ENCODE measurements around the gene GNAI2.
"Not testable (repeated sequence)": the region's sequence is repeated elsewhere in the genome, so short reads cannot be mapped to it uniquely, and the experiment has no call there.

GNAI2 gene

DNA sequence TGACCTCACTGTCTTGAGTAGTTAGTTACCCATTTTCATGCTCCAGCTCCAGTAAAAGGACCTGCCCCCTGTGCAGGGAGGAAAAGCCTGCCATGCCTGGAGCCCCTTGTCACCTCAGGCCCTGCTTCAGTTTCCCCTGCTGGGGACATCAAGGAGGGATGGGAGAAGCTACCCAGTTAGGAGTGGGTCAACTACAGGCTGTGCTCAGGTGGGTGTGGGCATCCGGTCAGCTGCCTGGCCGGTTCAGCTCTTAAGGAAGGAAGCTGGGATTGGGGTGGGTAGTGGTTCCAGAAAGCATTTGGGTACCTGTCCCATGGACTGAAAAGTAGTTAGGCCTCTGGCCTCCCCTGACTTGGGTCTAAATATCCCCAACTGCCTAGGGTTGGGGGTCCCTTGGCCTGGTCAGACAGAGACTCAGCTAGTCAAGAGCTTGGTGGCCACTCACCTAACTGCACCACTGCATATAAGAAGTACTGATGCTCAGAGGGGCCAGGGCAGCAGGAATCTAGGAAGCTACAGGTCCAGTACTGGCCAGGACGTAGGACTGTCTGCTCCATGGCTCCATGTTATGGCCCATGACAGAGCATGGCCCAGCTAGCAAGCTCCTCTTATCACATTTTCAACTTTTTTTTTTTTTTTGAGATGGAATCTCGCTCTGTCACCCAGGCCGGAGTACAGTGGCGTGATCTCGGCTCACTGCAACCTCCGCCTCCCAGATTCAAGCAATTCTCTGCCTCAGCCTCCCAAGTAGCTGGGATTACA, 43.4 kb downstream of the GNAI2 start:
- DNase-seq: no peak

- not testable (repeated sequence) for DNase-seq
Observed at GRCh38 chr3:50284121-50284520, 48.1 kb downstream of the GNAI2 start.

GRCh38 chr3:50286322-50287227, 50.6 kb downstream of the GNAI2 start:
- no peak for DNase-seq

DNA sequence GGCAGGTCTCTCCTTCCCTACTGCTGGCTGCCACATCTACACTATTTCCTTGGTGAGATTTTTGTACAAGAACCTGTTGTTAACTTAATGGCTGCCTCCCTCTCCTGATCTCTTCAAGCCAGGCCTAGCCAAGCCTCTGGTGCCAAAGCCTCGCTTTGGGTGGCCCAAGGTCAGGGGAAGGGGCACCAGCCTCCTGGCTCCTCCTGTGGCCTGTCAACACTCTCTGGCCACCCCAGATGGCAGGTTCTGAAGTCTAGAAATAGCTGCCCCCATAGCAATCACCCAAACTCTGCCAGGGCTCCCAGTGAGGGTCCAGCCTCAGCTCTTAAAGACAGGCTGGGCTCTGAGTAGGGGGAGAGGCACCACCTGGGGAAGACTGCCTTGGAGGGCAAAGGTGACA, 51.3 kb downstream of the GNAI2 start:
- no peak for DNase-seq

DNA sequence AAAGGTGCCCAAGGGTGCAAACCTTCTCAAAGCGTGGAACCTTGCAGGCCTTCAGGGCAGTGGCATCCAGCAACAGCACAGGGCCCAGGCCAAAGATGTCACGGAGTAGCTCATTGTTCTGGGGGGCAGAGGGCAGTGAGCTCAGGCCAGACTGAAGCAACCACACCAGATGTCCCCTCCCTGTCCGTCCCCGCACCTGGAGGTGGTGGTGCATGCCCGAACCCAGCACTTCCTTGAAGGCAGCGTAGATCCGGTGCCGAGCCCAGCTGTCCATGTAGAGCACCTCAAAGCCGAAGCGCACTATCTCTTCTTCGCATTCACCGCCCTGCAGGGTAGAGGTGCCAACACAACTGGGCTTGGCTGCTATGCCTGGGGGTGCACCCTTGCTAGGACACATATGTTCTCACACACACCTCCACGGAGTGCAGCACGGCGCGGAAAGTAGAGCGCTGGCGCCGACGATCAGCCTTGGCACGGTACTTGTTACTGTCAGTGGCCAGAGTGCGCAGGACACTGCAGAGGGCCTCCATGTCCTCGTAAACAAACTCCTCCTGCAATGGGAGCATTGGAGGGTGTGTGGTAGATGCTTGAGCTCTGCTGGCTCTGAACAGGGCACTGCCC, 52.5 kb downstream of the GNAI2 start:
- no peak for DNase-seq

- no peak for DNase-seq
Observed at GRCh38 chr3:50289130-50289529, 53.1 kb downstream of the GNAI2 start.

DNA sequence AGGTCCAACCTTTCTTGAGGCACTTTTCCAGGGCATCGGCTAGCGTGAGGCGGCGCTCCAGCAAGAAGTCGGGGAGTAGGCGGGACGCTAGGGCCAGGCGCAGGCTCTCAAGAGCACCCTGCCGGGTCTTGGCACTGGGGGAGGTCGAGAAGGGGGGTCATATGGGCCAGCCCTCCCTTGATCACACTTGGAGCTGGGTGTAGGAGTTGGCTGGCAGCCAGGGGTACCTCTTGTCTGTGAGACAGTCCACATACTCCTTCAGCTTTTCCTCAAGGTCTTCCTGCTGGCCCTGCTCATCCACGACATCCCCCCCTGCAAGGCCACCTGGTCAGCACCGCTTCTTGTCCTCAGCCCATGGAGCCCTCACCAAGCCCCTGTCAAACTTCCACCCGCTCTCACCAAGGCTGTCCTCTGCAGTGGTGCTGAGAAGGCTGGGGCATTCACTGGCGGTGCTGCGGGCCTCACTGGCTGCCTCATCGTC, 54.2 kb downstream of the GNAI2 start:
- DNase-seq: no peak

GRCh38 chr3:50292159-50293078, 56.4 kb downstream of the GNAI2 start, which contains the start of gene IFRD2:
IFRD2 (minus strand) TSS chr3:50292429; CDS start chr3:50292274, 155 bp downstream.
- DNase-seq: peak; percentile 96 to 97

DNA sequence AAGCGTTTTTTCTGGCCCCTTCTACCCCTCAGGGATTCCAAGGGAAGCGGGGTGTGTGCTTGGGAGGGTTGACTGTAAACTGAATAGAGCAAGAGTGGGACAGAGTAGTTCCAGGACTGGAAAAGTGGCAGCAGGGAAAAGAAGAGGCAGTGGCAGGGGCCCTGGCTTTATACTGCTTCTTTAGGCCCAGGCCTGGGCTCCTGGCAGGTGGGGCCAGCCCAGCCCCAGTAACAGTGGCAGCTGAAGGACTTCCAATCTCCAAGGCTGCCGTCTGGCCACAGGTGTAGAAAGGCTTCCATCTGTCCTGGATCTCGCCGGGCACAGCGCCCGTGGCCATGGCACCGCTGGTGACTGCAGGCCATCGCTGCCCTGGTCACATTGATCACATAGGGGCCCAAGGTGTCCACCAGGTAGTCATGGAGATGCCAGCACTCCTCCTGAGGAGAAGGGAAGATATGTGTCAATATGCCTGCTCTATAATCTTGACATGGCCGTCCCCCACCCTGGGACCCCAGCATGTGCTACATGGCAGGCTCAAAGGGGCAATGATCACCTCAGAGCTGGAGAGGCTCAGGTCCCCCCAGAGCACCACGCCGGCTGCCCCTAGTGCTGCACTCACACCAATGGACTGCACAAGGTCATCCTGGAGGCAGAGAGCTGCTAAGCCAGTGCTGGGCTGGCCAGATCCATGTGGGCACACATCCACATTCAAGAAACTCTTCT, 57.2 kb downstream of the GNAI2 start:
- no peak for DNase-seq

GRCh38 chr3:50294089-50294488, 58.1 kb downstream of the GNAI2 start:
- DNase-seq: no peak

DNA sequence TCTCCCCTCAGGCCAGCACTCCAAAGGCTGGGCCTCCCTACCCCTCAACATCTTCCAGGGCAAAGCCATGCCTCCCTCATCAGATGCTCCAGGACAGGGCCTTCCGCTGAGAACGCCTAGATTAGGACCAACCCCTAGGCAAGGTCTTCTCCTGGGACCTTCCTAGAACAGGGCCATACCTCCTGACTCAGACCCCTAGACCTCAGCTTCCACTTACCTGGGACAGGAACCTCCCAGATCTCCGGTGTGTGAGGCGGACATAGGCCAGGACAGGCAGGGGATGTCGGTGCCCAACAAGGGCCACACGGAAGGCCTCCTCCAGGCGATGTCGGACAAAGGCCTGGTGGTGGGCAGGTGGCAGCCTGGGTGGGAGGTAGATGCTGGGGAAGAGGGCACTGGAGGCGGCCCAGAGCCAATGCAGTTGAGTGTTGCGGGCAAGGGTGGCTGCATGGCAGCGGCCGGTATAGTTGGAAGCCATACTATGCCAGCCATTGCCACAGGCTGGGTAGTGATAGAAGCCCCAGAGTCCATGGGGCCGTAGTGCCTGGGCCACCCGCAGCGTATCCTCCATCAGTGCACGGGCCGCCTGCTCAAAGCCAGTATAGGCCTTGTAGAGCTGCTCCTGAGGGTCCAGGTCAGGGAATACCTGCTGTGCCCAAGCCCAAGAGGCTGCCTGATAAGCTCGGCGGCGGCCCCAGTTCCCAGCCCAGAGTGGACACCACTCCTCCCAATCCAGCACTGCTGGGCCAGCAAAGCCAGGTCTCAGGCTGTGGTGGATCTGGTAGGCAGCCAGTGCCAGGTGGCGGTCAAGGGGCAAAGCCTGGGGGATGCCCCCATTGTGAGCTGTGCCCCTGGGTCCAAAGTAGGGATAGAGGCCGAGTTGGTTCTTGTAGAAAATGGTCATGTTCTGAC, 58.7 kb downstream of the GNAI2 start:
- DNase-seq: no peak

DNA sequence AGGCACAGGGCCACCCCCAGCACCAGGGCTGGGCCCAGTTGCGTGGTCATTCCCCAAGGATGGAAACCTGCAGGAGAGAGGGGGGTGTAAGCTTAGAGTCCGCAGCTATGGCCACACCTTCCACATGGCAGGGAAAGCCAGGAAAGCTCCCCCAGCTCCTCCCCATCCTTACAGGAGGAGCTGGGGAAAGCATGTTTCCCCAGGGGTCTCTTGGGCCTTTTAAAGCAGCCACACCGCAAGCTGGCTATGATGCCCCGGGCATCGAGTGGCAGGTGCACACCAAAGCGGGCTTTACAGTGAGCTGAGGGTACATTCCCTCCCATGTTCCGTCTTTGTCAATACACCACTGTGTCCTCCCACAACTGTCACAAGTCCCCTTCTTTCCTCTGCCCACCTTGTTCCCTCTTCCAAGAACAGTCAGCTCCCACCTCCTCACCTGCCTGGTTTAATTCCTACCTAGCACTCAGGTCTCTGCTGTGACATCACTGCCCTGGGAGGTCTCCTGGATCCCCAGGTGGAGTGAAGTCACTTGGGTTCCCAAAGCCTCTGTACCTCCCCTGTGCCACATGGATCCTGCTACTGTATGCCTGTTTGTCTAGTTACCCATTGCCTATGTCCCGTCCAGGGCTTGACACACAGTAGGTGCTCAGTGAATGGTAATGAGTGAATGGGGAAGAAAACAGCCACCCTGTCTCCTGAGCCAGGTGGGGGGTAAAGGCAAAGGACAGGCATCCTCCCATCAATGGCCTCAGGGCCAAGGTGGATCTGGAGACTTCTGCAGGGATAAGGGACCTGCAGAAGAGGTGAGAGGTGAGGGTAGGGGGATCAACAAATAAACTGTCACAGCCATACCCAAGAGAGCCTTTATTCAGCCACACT, 59.8 kb downstream of the GNAI2 start:
- DNase-seq: no peak

DNA sequence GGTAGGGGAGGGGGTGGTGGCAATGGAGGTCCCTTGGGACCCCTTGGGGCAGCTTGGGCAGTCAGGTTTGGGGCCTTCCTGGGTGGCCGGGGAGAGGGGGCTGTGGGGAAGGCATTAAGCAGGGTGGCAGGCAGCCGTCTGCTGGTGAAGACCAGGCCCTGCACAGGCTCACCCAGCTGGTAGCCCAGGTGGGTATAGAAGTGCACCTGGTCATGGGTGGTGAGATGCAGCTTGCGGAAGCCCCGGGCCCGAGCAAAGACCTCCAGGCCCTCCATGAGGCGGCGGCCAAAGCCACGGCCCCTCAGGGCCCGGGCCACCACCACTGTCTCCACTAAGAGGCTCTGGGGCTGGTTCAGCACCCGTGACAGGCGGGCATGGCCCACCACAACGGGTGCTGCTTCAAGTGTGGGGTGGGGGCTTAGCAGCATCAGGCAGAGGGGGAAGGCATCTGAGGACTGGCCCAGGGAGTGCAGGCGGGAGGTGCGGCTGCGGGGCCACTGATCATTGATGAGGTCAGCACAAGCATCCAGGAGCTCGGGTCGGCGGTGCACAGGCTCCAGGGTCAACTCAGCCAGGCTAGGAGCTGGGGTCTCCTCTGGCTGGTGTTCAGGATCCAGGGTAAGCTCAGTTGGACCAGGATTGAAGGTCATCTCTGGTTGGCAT, 60.8 kb downstream of the GNAI2 start:
- DNase-seq: no peak

DNA sequence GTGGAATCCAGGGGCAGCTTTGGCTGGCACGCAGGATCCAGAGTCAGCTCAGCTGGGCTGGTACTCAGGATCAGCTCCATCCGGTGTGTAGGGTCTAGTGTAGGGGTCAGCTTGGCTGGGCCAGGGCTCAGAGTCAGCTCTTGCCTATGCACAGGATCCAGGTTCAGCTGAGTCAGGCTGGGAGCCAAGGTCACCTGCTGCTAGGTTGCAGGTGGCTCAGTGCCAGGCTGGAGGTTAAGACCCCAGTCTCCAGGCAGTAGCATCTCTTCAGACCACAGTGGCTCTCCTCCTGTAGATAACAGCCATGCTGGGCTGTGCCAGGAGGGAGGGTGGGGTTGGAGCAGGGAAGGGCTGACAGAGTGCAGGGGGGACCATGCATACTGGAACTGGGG, 61.4 kb downstream of the GNAI2 start:
- no peak for DNase-seq

DNA sequence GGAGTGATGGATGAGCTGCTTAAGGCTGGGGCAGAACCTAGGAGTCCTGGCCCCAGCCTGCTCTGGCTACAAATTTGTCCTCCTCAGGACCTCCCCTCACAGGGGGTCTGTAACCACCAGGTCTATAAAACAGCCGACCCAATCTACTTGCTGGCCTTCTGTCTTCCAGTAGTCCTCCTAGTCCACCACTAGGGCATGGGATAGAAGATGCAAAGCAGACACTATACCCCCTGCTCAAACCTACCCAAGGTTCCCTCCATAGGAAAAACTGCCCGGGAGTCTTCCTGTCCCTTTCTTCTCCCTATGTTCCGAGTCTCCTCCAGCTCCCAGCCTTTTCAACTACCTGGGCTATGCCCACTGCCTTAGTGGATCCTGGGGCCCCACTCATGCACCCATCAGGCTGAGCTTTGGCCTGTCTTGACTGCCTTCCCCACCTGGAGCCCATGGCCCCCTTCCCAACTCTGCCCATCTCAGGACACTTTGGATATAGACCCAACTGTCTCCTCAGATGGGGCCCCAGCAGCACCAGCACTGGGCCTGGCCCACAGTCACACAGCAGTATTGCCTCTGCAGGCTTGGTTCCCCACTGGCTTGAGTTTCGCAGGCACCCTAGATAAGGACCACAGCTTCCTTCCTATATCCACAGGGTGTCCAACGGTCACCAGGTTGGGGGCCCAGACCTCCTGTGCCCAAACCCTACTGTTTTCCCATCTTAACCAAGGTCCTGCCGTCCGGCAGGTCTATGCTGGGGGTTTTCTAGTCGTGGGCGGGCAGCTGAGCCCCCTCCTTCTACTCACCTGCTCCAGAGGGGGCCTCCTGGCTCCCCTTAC, 62.1 kb downstream of the GNAI2 start:
- no peak for DNase-seq

DNA sequence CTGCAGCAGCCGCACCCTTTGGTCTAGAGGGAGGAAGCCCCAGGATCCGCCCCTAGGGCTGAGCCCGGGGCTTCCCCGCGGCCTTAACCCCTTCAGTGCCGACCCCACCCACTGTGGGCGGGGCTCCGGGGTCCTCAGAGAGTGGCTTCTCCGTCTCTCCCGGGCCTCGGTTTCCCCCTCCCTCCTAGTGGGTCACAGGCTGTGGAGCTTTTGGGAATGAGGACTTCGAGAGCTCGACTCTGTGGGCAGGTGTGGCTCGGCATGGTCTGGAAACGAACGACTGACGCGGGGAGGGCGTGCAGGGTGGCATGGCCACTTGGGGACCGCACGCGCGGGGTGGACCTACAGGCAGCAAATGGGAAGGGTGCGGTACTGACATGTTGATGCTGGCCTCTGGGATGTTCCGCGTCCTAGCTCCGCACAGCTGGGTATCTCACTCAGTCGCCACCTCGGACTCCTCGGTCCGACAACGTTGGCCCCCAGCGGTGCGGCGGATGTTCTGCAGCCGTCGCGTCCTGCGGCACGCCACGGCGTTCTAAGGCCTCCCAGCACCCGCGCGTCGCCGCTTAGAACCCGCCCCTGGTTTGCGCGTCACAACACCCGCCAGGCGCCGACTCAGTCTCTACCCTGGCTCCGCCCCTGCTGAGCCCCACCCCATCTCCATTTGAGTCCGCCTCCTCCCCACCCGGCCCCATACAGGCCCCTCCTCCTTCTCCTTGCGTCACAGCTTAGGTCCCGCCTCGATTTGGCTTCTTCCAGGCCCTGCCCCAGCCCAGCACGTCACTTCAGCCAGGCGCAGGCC, 63.0 kb downstream of the GNAI2 start, which contains the start of the genes HYAL3 and NAA80:
Gene HYAL3, minus strand, starts transcription at position 570 of the 802 bp plus-strand sequence. CDS start 3,803 bp downstream, outside the sequence.
Gene NAA80, minus strand, starts transcription at position 570 of the 802 bp plus-strand sequence. CDS start 1,942 bp downstream, outside the sequence.
- peak; percentile 99 to 100 for DNase-seq

- DNase-seq: no peak
Observed at GRCh38 chr3:50299638-50299928, 63.6 kb downstream of the GNAI2 start.
